A549 (cell line): ENCODE results near the gene LHX5. TPM values are rescaled to one million over a fixed set of nuclear protein-coding genes. Genes with fewer than 3 reads are reported as not detected.

Experiments used
- ATAC-seq, 2 experiments: fragments of 200-7000 bp in 1 of 2; fragments of >200 bp in 1 of 2; cut with Nextera tagmentation in 1 of 2; cut with Tn5 transposase in 1 of 2; 3 replicates each; pipeline versions ENCODE4 v1.8.0 to v1.9.1; 2018 to 2020; ENCODE audit warnings: mild to moderate bottlenecking in 1 of 2, moderate library complexity in 1 of 2
- CTCF ChIA-PET: fragments of 300-600 bp; sonication (Branson Sonifier 250); formaldehyde crosslinking; extraction: SDS; loops from one replicate; lab custom pipeline; 2021; ENCODE audit warnings: antibody characterized with exemption, inconsistent platforms; lab: Yijun Ruan, JAX
- POLR2A ChIA-PET: fragments of 350-600 bp; formaldehyde crosslinking; extraction: SDS; loops from one replicate; lab custom pipeline; 2021; ENCODE audit warnings: antibody characterized with exemption, inconsistent platforms; lab: Yijun Ruan, JAX
- DNase-seq, 2 experiments: peaks; one replicate each; pipeline versions ENCODE4 v3.0.0 to v3.0.0-alpha.2; 2011 to 2016; ENCODE audit warnings: low read depth in 1 of 2, low spot score in 1 of 2
- FAIRE-seq: peaks from 2 replicates; lab custom pipeline; 2011; peaks lifted over from hg19 to GRCh38; lab: Jason Lieb, UNC
- H3K27ac ChIP-seq, 2 experiments: fragments of >200 bp; sonication (Bioruptor Twin); formaldehyde crosslinking; 3 replicates each; pipeline ENCODE4 v1.5.1; 2016 to 2017
- H3K4me1 ChIP-seq: fragments of >200 bp; sonication (Bioruptor Twin); formaldehyde crosslinking; 3 replicates; pipeline ENCODE4 v1.6.1; 2016
- H3K4me2 ChIP-seq: fragments of >200 bp; sonication (Bioruptor Twin); formaldehyde crosslinking; 3 replicates; pipeline ENCODE4 v1.6.1; 2016
- H3K4me3 ChIP-seq: fragments of >200 bp; sonication (Bioruptor Twin); formaldehyde crosslinking; 3 replicates; pipeline ENCODE4 v1.5.1; 2016
- H3K9me3 ChIP-seq: fragments of >200 bp; sonication (Bioruptor Twin); formaldehyde crosslinking; 3 replicates; pipeline ENCODE4 v1.6.1; 2016
- ATOH8 ChIP-seq: fragments of 250-450 bp; sonication (Bioruptor Pico); IDR thresholded peaks from 2 replicates; pipeline ENCODE4 v1.5.0; 2020; ENCODE audit warnings: low read depth, mild to moderate bottlenecking, moderate library complexity
- BHLHE40 ChIP-seq: IDR thresholded peaks from 2 replicates; pipeline ENCODE4 v1.6.1; 2012; ENCODE audit warnings: low read depth, low read length, inconsistent platforms
- CTCF ChIP-seq: fragments of >200 bp; sonication (Bioruptor Twin); formaldehyde crosslinking; IDR thresholded peaks from 3 replicates; pipeline ENCODE4 v1.5.1; 2016
- EHF ChIP-seq: fragments of 250-450 bp; sonication (Bioruptor Pico); IDR thresholded peaks from 2 replicates; pipeline ENCODE4 v1.5.0; 2020; ENCODE audit warnings: mild to moderate bottlenecking
- EHMT2 ChIP-seq: fragments of 200-600 bp; sonication (generic); IDR thresholded peaks from 2 replicates; pipeline ENCODE4 v1.6.1; 2016; ENCODE audit warnings: antibody characterized with exemption, low read depth, mild to moderate bottlenecking, moderate library complexity
- ELK1 ChIP-seq: fragments of 150-350 bp; IDR thresholded peaks from 2 replicates; pipeline ENCODE4 v1.6.1; 2014; ENCODE audit warnings: low read depth, mild to moderate bottlenecking, low read length
- FOSB ChIP-seq: fragments of 250-450 bp; sonication (Bioruptor Pico); IDR thresholded peaks from 2 replicates; pipeline ENCODE4 v1.5.0; 2020; ENCODE audit warnings: mild to moderate bottlenecking, moderate library complexity
- GATA3 ChIP-seq: IDR thresholded peaks from 2 replicates; pipeline ENCODE4 v1.6.1; 2012; ENCODE audit warnings: borderline replicate concordance
- HOXA7 ChIP-seq: fragments of 250-450 bp; sonication (Bioruptor Pico); IDR thresholded peaks from 2 replicates; pipeline ENCODE4 v1.5.0; 2020; ENCODE audit warnings: mild to moderate bottlenecking, moderate library complexity
- HOXB13 ChIP-seq: fragments of 250-450 bp; sonication (Bioruptor Pico); IDR thresholded peaks from 2 replicates; pipeline ENCODE4 v1.5.0; 2020; ENCODE audit warnings: low read depth, mild to moderate bottlenecking, moderate library complexity
- JUN ChIP-seq, 2 experiments: fragments of >200 bp; sonication (Bioruptor Twin); formaldehyde crosslinking; IDR thresholded peaks; 2 replicates in 1 of 2; 3 replicates in 1 of 2; pipeline ENCODE4 v1.6.1; 2016 to 2017
- KDM5A ChIP-seq: fragments of 200-600 bp; sonication (generic); IDR thresholded peaks from 2 replicates; pipeline ENCODE4 v1.6.1; 2016; ENCODE audit warnings: antibody characterized with exemption, mild to moderate bottlenecking
- MAZ ChIP-seq: fragments of 150-350 bp; IDR thresholded peaks from 2 replicates; pipeline ENCODE4 v1.6.1; 2014; ENCODE audit warnings: antibody characterized with exemption, low read depth, low read length, borderline replicate concordance
- MYC ChIP-seq: IDR thresholded peaks from 2 replicates; pipeline ENCODE4 v1.6.1; 2012; ENCODE audit warnings: mild to moderate bottlenecking, inconsistent platforms, low read length, improper control_type of control experiment, borderline replicate concordance
- PBX3 ChIP-seq: IDR thresholded peaks from 2 replicates; pipeline ENCODE4 v1.6.1; 2012
- PHF8 ChIP-seq: fragments of 200-600 bp; sonication (generic); IDR thresholded peaks from 2 replicates; pipeline ENCODE4 v1.6.1; 2016; ENCODE audit warnings: low read depth, mild to moderate bottlenecking, antibody characterized with exemption, moderate library complexity, borderline replicate concordance
- RAD21 ChIP-seq, 2 experiments: fragments of >200 bp in 1 of 2; sonication (Bioruptor Twin) in 1 of 2; formaldehyde crosslinking in 1 of 2; IDR thresholded peaks in 1 of 2; conservative IDR thresholded peaks in 1 of 2; 2 replicates in 1 of 2; 3 replicates in 1 of 2; pipeline ENCODE4 v1.6.1; 2012 to 2018; ENCODE audit warnings: inconsistent platforms in 1 of 2
- RARB ChIP-seq: fragments of 250-450 bp; sonication (Bioruptor Pico); IDR thresholded peaks from 2 replicates; pipeline ENCODE4 v1.8.0; 2021; ENCODE audit warnings: mild to moderate bottlenecking, moderate library complexity
- RNF2 ChIP-seq: fragments of 200-600 bp; sonication (generic); IDR thresholded peaks from 2 replicates; pipeline ENCODE4 v1.6.1; 2016; ENCODE audit warnings: low read depth, mild to moderate bottlenecking, antibody characterized with exemption, moderate library complexity, borderline replicate concordance
- SMC3 ChIP-seq: fragments of >200 bp; sonication (Bioruptor Twin); formaldehyde crosslinking; IDR thresholded peaks from 3 replicates; pipeline ENCODE4 v1.6.1; 2018; ENCODE audit warnings: inconsistent platforms
- TP53 ChIP-seq: fragments of 250-450 bp; sonication (Bioruptor Pico); IDR thresholded peaks from 2 replicates; pipeline ENCODE4 v1.5.0; 2021; ENCODE audit warnings: mild to moderate bottlenecking, moderate library complexity
- USF2 ChIP-seq: fragments of 450-650 bp; IDR thresholded peaks from 2 replicates; pipeline ENCODE4 v1.6.1; 2014; ENCODE audit warnings: antibody characterized with exemption
- ZC3H11A ChIP-seq: fragments of 450-650 bp; IDR thresholded peaks from 2 replicates; pipeline ENCODE4 v1.6.1; 2014; ENCODE audit warnings: antibody characterized with exemption, mild to moderate bottlenecking
- ZFP36 ChIP-seq: fragments of 450-650 bp; IDR thresholded peaks from 2 replicates; pipeline ENCODE4 v1.6.1; 2014; ENCODE audit warnings: borderline replicate concordance; ENCODE audit not compliant: partially characterized antibody
- ZNF302 ChIP-seq: fragments of 250-450 bp; sonication (Bioruptor Pico); IDR thresholded peaks from 2 replicates; pipeline ENCODE4 v1.9.0; 2021; ENCODE audit warnings: inconsistent platforms, mild to moderate bottlenecking, moderate library complexity
- ZSCAN20 ChIP-seq: fragments of 250-450 bp; sonication (Bioruptor Pico); IDR thresholded peaks from 2 replicates; pipeline ENCODE4 v1.8.0; 2022; ENCODE audit warnings: mild to moderate bottlenecking, moderate library complexity
- WGBS: methylation state at CpG from one replicate; pipeline ENCODE4 v1.1.6; 2017; ENCODE audit errors: missing lambda C conversion rate; 5-methylcytosine and 5-hydroxymethylcytosine counted together
- polyA plus RNA-seq, 4 experiments: library from polyadenylated mRNA; depleted of rRNA in 3 of 4; stranded (reverse); fragments of >200 nt; fragmentation: RNase III in 1 of 4; extraction: RNeasy Plus Mini Kit Qiagen cat#74134 plus additional on column Dnase treatment in 1 of 4; gene quantifications; 2 replicates in 3 of 4; 3 replicates in 1 of 4; pipeline ENCODE4 v1.2.3, GENCODE V29; 2011 to 2017

The LHX5 gene
- polyA plus RNA-seq, 2 of the 4 experiments (the other 2 are of a cell fraction): not detected

- CTCF ChIA-PET: interaction anchor here (0.6 to 5.2 kb wide), 10 partner anchors 10 to 470 kb away, joined by 3 to 25 read pairs (median 4); no protein-coding TSS in a partner anchor
- POLR2A ChIA-PET: no interaction called here
- 36% methylated on average over 7 of the region's 7 CpGs for WGBS
These were observed 31.3 kb downstream of the LHX5 start for GRCh38 chr12:113440336-113440735.

GRCh38 chr12:113439606-113440030, 32.1 kb downstream of the LHX5 start:
- no peaks in the 10 kb centered on the region for H3K4me1 ChIP-seq
- FAIRE-seq (no peak), ATAC-seq (peak; percentile 75 to 91), DNase-seq (peak; percentile 60 to 74)
- no peaks in the 10 kb centered on the region for H3K9me3 ChIP-seq
- no peak overlapping the region for H3K4me2 ChIP-seq
- WGBS: 20% methylated on average over 8 of the region's 8 CpGs
- CTCF ChIA-PET: interaction anchor here (0.6 to 5.2 kb wide), 9 partner anchors 14 to 471 kb away, joined by 3 to 25 read pairs (median 4); no protein-coding TSS in a partner anchor
- H3K4me3 ChIP-seq: no peak overlapping the region
- TF ChIP-seq SMC3 (peak; percentile 50), PHF8 (no peak), RAD21 (conservative IDR thresholded peaks at IDR 0.05 in 1 of 2, IDR thresholded peaks at IDR 0.05 in 1 of 2) (peak; percentile 70 to 88), CTCF (peak; percentile 73), TP53 (CRISPR knock-in tag) (no peak)
- H3K27ac ChIP-seq: no peak overlapping the region
- POLR2A ChIA-PET: no interaction called here

More at GRCh38 chr12:113440336-113440735, 31.3 kb downstream of the LHX5 start:
- FAIRE-seq: no peak
- Histone ChIP-seq H3K9me3 (no peaks in the 10 kb centered on the region), H3K27ac (no peak overlapping the region), H3K4me3 (no peak overlapping the region), H3K4me1 (no peaks in the 10 kb centered on the region), H3K4me2 (no peak overlapping the region)
- TF ChIP-seq ZNF302 (CRISPR knock-in tag) (no peak), SMC3 (no peak), EHMT2 (no peak), MAZ (no peak), EHF (CRISPR knock-in tag) (no peak), HOXB13 (CRISPR knock-in tag) (no peak), ZSCAN20 (CRISPR knock-in tag) (no peak), RNF2 (no peak), PHF8 (no peak), MYC (no peak), JUN (IDR thresholded peaks at IDR 0.05) (no peak), ATOH8 (CRISPR knock-in tag) (no peak), GATA3 (no peak), ZFP36 (no peak), KDM5A (no peak), RARB (CRISPR knock-in tag) (no peak), ZC3H11A (no peak), BHLHE40 (no peak), FOSB (CRISPR knock-in tag) (no peak)
- no peak for DNase-seq
- ATAC-seq: no peak

- 23% methylated on average over 4 of the region's 4 CpGs for WGBS
- DNase-seq (no peak), ATAC-seq (no peak), FAIRE-seq (no peak)
- H3K9me3 ChIP-seq: no peaks in the 10 kb centered on the region
- no peak overlapping the region for H3K4me3 ChIP-seq
- TF ChIP-seq HOXA7 (CRISPR knock-in tag) (no peak), USF2 (no peak), BHLHE40 (no peak), PHF8 (no peak), PBX3 (no peak), ELK1 (no peak)
- H3K4me1 ChIP-seq: no peaks in the 10 kb centered on the region
- CTCF ChIA-PET: interaction anchor here (0.9 to 5.2 kb wide), 4 partner anchors 14 to 471 kb away, joined by 4 to 25 read pairs (median 4); no protein-coding TSS in a partner anchor
- H3K4me2 ChIP-seq: no peak overlapping the region
- H3K27ac ChIP-seq: no peak overlapping the region
- POLR2A ChIA-PET: no interaction called here
These were observed 32.4 kb downstream of the LHX5 start for GRCh38 chr12:113439301-113439597.
